HCT116 (cell line): ENCODE results near the gene RELCH. TPM values are rescaled to one million over a fixed set of nuclear protein-coding genes. Genes with fewer than 3 reads are reported as not detected.

Experiments used
- ATAC-seq: fragments of 200-7000 bp; cut with Tn5 transposase; 2 replicates; pipeline ENCODE4 v1.9.1; 2020; ENCODE audit warnings: mild to moderate bottlenecking, moderate library complexity
- BruUV-seq: library from RNA; stranded (reverse); fragments of 400-500 nt; replicated peaks from 2 replicates; lab custom pipeline; 2021; lab: Mats Ljungman, UMichigan
- CTCF ChIA-PET: fragments of 300-600 bp; sonication (Branson Sonifier 250); formaldehyde crosslinking; loops from one replicate; lab custom pipeline; 2021; ENCODE audit warnings: antibody characterized with exemption; lab: Charles Lee
- POLR2A ChIA-PET: fragments of 300-600, 350-600 bp; sonication (Branson Sonifier 250); formaldehyde crosslinking; loops from one replicate; lab custom pipeline; 2021; ENCODE audit warnings: antibody characterized with exemption; lab: Charles Lee
- RAD21 ChIA-PET, 2 experiments: fragments of 300-600 bp; sonication (Branson Sonifier 250); formaldehyde crosslinking; loops; one replicate each; lab custom pipeline; 2023; ENCODE audit warnings: low total read pairs in 2 of 2; ENCODE audit not compliant: uncharacterized antibody in 2 of 2, unreplicated experiment in 2 of 2, low non-redundant PET in 1 of 2; lab: Charles Lee
- DNase-seq: peaks from one replicate; pipeline ENCODE4 v3.0.0-alpha.2; 2010; ENCODE audit warnings: low read depth, low spot score
- H2AFZ ChIP-seq: fragments of 200-600 bp; shearing (Covaris generic), sonication (generic); 2 replicates; pipeline ENCODE4 v1.6.1; 2017; ENCODE audit warnings: low read depth, mixed run types, mixed read lengths, antibody characterized with exemption, low read length; ENCODE audit not compliant: poor library complexity, severe bottlenecking
- H3K27ac ChIP-seq: 2 replicates; pipeline ENCODE4 v1.5.1; 2012; ENCODE audit warnings: low read depth, low read length
- H3K27me3 ChIP-seq: fragments of 200-600 bp; sonication (generic); 2 replicates; pipeline ENCODE4 v1.6.1; 2016; ENCODE audit warnings: mixed run types, low read length, mixed read lengths; ENCODE audit not compliant: insufficient read depth
- H3K36me3 ChIP-seq, 2 experiments: fragments of 200-500 bp in 1 of 2; fragments of 200-600 bp in 1 of 2; sonication (Bioruptor generic) in 1 of 2; sonication (generic) in 1 of 2; 2 replicates each; pipeline versions ENCODE4 v1.5.1 to v1.6.1; 2014 to 2016; ENCODE audit warnings: low read length in 2 of 2, inconsistent platforms in 1 of 2, mixed read lengths in 1 of 2, mixed run types in 1 of 2; ENCODE audit not compliant: insufficient read depth in 2 of 2, control insufficient read depth in 1 of 2
- H3K4me1 ChIP-seq, 2 experiments: fragments of 200-600 bp in 1 of 2; sonication (generic) in 1 of 2; 2 replicates each; pipeline versions ENCODE4 v1.5.1 to v1.6.1; 2012 to 2017; ENCODE audit warnings: low read length in 2 of 2, inconsistent platforms in 1 of 2, mild to moderate bottlenecking in 1 of 2, mixed read lengths in 1 of 2, mixed run types in 1 of 2, moderate library complexity in 1 of 2; ENCODE audit not compliant: insufficient read depth in 2 of 2, control insufficient read depth in 1 of 2
- H3K4me2 ChIP-seq: fragments of 200-600 bp; sonication (generic); 2 replicates; pipeline ENCODE4 v1.6.1; 2017; ENCODE audit warnings: mixed run types, low read length, mixed read lengths
- H3K4me3 ChIP-seq, 2 experiments: fragments of 200-600 bp in 1 of 2; sonication (generic) in 1 of 2; replicated peaks in 1 of 2; 2 replicates each; pipeline ENCODE4 v1.5.1; 2011 to 2016; ENCODE audit warnings: low read length in 2 of 2, control low read depth in 1 of 2, low read depth in 1 of 2, mild to moderate bottlenecking in 1 of 2, mixed read lengths in 1 of 2, mixed run types in 1 of 2
- H3K79me2 ChIP-seq: fragments of 200-600 bp; sonication (generic); 2 replicates; pipeline ENCODE4 v1.6.1; 2017; ENCODE audit warnings: mild to moderate bottlenecking, mixed run types, low read length, moderate library complexity, mixed read lengths; ENCODE audit not compliant: insufficient read depth
- H3K9ac ChIP-seq: fragments of 200-600 bp; sonication (generic); 2 replicates; pipeline ENCODE4 v1.6.1; 2016; ENCODE audit warnings: low read length, mixed read lengths
- H3K9me2 ChIP-seq: fragments of 200-600 bp; sonication (generic), shearing (Covaris generic); 2 replicates; pipeline ENCODE4 v1.6.1; 2017; ENCODE audit warnings: mixed run types, mild to moderate bottlenecking, moderate library complexity; ENCODE audit not compliant: insufficient read depth
- H3K9me3 ChIP-seq, 2 experiments: fragments of 200-500 bp in 1 of 2; fragments of 200-600 bp in 1 of 2; sonication (Bioruptor generic) in 1 of 2; sonication (generic) in 1 of 2; 2 replicates each; pipeline ENCODE4 v1.6.1; 2014 to 2017; ENCODE audit warnings: low read length in 2 of 2, mixed read lengths in 2 of 2, inconsistent platforms in 1 of 2, low read depth in 1 of 2, mild to moderate bottlenecking in 1 of 2, mixed run types in 1 of 2, moderate library complexity in 1 of 2; ENCODE audit not compliant: control insufficient read depth in 1 of 2, insufficient read depth in 1 of 2
- H4K20me1 ChIP-seq: fragments of 200-600 bp; sonication (generic), shearing (Covaris generic); 2 replicates; pipeline ENCODE4 v1.6.1; 2017; ENCODE audit warnings: mixed run types, mild to moderate bottlenecking, moderate library complexity; ENCODE audit not compliant: insufficient read depth
- CTCF ChIP-seq, 3 experiments: fragments of 200-600 bp in 1 of 3; sonication (generic) in 1 of 3; IDR thresholded peaks in 2 of 3; conservative IDR thresholded peaks in 1 of 3; 2 replicates each; pipeline ENCODE4 v1.5.1; 2012 to 2017; ENCODE audit warnings: low read depth in 2 of 3, low read length in 2 of 3, antibody characterized with exemption in 1 of 3, borderline replicate concordance in 1 of 3, control low read depth in 1 of 3, mild to moderate bottlenecking in 1 of 3, mixed read lengths in 1 of 3, mixed run types in 1 of 3, moderate library complexity in 1 of 3; ENCODE audit not compliant: insufficient read depth in 1 of 3
- EGR1 ChIP-seq: IDR thresholded peaks from 2 replicates; pipeline ENCODE4 v1.6.1; 2012; ENCODE audit warnings: low read depth
- ELF1 ChIP-seq: IDR thresholded peaks from 2 replicates; pipeline ENCODE4 v1.6.1; 2012; ENCODE audit warnings: low read depth, borderline replicate concordance
- EZH2phosphoT487 ChIP-seq: fragments of 200-600 bp; IDR thresholded peaks from 2 replicates; pipeline ENCODE4 v1.6.1; 2018; ENCODE audit warnings: antibody characterized with exemption, borderline replicate concordance
- FOSL1 ChIP-seq: IDR thresholded peaks from 2 replicates; pipeline ENCODE4 v1.6.1; 2012; ENCODE audit warnings: low read depth
- POLR2AphosphoS5 ChIP-seq: IDR thresholded peaks from 2 replicates; pipeline ENCODE4 v1.6.1; 2011; ENCODE audit warnings: mild to moderate bottlenecking, low read depth, low read length, moderate library complexity
- RAD21 ChIP-seq: IDR thresholded peaks from 2 replicates; pipeline ENCODE4 v1.6.1; 2012; ENCODE audit warnings: low read depth, mild to moderate bottlenecking
- REST ChIP-seq: IDR thresholded peaks from 2 replicates; pipeline ENCODE4 v1.6.1; 2012; ENCODE audit warnings: low read depth
- ZFX ChIP-seq: fragments of 450-650 bp; IDR thresholded peaks from 2 replicates; pipeline ENCODE4 v1.6.1; 2017
- ZNF274 ChIP-seq: fragments of 200-500 bp; sonication (Bioruptor generic); IDR thresholded peaks from 2 replicates; pipeline ENCODE4 v1.6.1; 2014; ENCODE audit warnings: mild to moderate bottlenecking, low read depth, low read length, inconsistent platforms
- intact Hi-C: fragments of 100-400 bp; cut with micrococcal nuclease; formaldehyde crosslinking; loops from 2 replicates; pipeline ENCODE4 v1.10.0; 2022
- total RNA-seq: library from RNA; stranded (reverse); gene quantifications from one replicate; pipeline ENCODE4 v1.2.1, GENCODE V29; 2021; ENCODE audit not compliant: unreplicated experiment
- TF ChIP-seq, protein P1 (sequence below): IDR thresholded peaks from 2 replicates; pipeline ENCODE4 v1.6.1; 2012

Gene RELCH
- total RNA-seq, 1 experiment from 2014 or later: 17.4 TPM

DNA sequence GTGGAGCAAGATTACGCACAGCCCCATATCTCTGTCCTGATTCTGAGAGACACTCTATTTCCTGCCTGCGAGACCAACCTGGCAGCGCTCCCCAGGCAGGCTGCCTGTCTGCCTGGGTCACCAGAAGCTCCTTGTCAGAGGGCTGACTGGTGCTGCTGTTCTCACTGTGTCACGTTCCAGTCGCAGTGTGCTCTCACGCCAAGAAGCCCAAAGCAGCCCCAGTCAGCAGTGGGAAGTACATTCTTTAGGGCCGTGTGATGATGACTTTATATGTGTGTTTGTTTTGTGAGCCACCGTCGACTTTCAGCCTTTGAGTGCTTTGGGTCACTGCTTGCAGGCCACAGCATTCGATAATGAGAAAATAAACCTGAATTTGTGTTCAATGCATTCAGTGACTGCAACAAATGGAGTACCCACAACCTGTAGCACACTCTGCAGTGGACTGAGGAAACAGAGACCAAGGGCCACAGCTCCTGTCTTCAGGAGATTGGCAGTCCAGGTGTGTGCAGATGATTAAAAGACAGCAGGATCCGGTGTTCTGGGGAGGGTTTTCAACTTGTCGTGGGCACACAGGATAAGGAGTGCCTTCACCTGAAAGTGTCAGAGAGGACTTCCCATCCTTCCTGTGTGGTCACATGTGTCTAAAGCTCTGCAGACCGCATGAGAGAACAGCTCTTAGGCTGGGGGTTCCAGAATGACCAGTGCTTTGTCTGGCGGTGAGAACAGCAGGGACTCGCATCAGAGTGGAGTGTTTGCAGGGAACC lies 142.8 kb downstream of the RELCH start:
- no peak for ATAC-seq
- no peaks in the 10 kb centered on the region for H3K79me2 ChIP-seq
- no peak overlapping the region for H3K4me2 ChIP-seq
- H3K9ac ChIP-seq: no peak overlapping the region
- no peaks in the 10 kb centered on the region for H3K36me3 ChIP-seq
- no peak for DNase-seq
- no peak overlapping the region for H2AFZ ChIP-seq
- no TSS peak for BruUV-seq
- intact Hi-C loops: no loop called here
- TF ChIP-seq ZFX (no peak), ELF1 (no peak), RAD21 (no peak), EGR1 (no peak), FOSL1 (no peak), ZNF274 (no peak), REST (no peak), POLR2AphosphoS5 (no peak), CTCF (IDR thresholded peaks at IDR 0.05 in 2 of 3, conservative IDR thresholded peaks at IDR 0.05 in 1 of 3; ENCODE audit: borderline replicate concordance in 1 of 3, insufficient read depth in 1 of 3, low read depth in 2 of 3, low read length in 2 of 3) (no peak), EZH2phosphoT487 (no peak)
- TF ChIP-seq, protein P1, sequence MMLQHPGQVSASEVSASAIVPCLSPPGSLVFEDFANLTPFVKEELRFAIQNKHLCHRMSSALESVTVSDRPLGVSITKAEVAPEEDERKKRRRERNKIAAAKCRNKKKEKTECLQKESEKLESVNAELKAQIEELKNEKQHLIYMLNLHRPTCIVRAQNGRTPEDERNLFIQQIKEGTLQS: no peak
- H3K27ac ChIP-seq: no peak overlapping the region
- H3K9me2 ChIP-seq: no peaks in the 10 kb centered on the region
- H3K27me3 ChIP-seq: peaks cover 24% of the 10 kb centered on the region; the same call in 1 of the 2 replicates
- CTCF ChIA-PET: no interaction called here
- no peaks in the 10 kb centered on the region for H3K9me3 ChIP-seq
- no peak overlapping the region for H3K4me3 ChIP-seq
- POLR2A ChIA-PET: no interaction called here
- H3K4me1 ChIP-seq: peaks cover 5 to 10% of the 10 kb centered on the region in 2 experiments; a peak in 2 of 4 replicates
- RAD21 ChIA-PET: no interaction called here
- H4K20me1 ChIP-seq: no peaks in the 10 kb centered on the region
